GM12878 (cell line): Measurements from ENCODE around the gene PIEZO2. TPM values are rescaled to one million over a fixed set of nuclear protein-coding genes. Genes with fewer than 3 reads are reported as not detected.

Experiments used
- CUX1 ChIP-seq: IDR thresholded peaks from 2 replicates; pipeline ENCODE4 v1.6.1; 2012; ENCODE audit warnings: improper control_type of control experiment, low read depth, low read length; ENCODE audit not compliant: insufficient replicate concordance
- PAX5 ChIP-seq: IDR thresholded peaks from 2 replicates; pipeline ENCODE4 v1.6.1; 2011; ENCODE audit warnings: low read depth, low read length, borderline replicate concordance
- POLR2A ChIP-seq: IDR thresholded peaks from 2 replicates; pipeline ENCODE4 v1.6.1; 2011; ENCODE audit warnings: low read depth, mild to moderate bottlenecking, low read length
- RAD21 ChIP-seq: IDR thresholded peaks from 2 replicates; pipeline ENCODE4 v1.6.1; 2011; ENCODE audit warnings: mild to moderate bottlenecking, low read depth, low read length, moderate library complexity; ENCODE audit not compliant: insufficient read depth
- SMAD5 ChIP-seq: IDR thresholded peaks from 2 replicates; pipeline ENCODE4 v1.6.1; 2016; ENCODE audit warnings: antibody characterized with exemption, low read depth
- STAT1 ChIP-seq: fragments of 450-650 bp; conservative IDR thresholded peaks from 2 replicates; pipeline ENCODE4 v1.6.1; 2014; ENCODE audit warnings: antibody characterized with exemption, mild to moderate bottlenecking
- ZSCAN29 ChIP-seq: fragments of 450-650 bp; IDR thresholded peaks from 2 replicates; pipeline ENCODE4 v1.6.1; 2017; ENCODE audit warnings: mild to moderate bottlenecking, moderate library complexity
- polyA plus RNA-seq, 11 experiments: library from polyadenylated mRNA; depleted of rRNA in 4 of 11; unstranded in 6 of 11; stranded (reverse) in 5 of 11; fragments of >200 nt; fragmentation: Nextera tagmentation in 4 of 11; fragmentation: Illumina TruSeq in 1 of 11; extraction: Ambion mirVana in 4 of 11; extraction: Trizol in 1 of 11; gene quantifications; 1 replicate in 1 of 11; 2 replicates in 10 of 11; pipeline versions ENCODE4 v1.2.1 to v1.2.3, GENCODE V29; 2011 to 2016; ENCODE audit warnings: inconsistent platforms in 2 of 11, missing spikeins in 2 of 11, low read depth in 1 of 11
- total RNA-seq, 4 experiments: library from RNA; depleted of rRNA in 3 of 4; stranded (reverse); fragments of >200 nt in 3 of 4; fragmentation: Illumina TruSeq in 1 of 4; extraction: Trizol in 1 of 4; gene quantifications; 2 replicates each; pipeline versions ENCODE4 v1.2.1 to v1.2.3, GENCODE V29; 2013 to 2021
- TF ChIP-seq, protein P1 (sequence below): fragments of 450-650 bp; IDR thresholded peaks from 2 replicates; pipeline ENCODE4 v1.6.1; 2016; ENCODE audit warnings: mild to moderate bottlenecking, moderate library complexity, borderline replicate concordance

Gene PIEZO2
- total and polyA plus RNA-seq, 10 of the 15 experiments (the other 5 are each of a cell fraction or from before 2014, with no cell fraction given) = 6.7 to 42.3 (median 27.4) TPM

GRCh38 chr18:11002796-11003195 is 146.6 kb downstream of the PIEZO2 start (continued):
- no peak for TF ChIP-seq CUX1
- no peak for TF ChIP-seq STAT1
- no peak for TF ChIP-seq ZSCAN29
- TF ChIP-seq RAD21 = no peak
- TF ChIP-seq SMAD5 = no peak
- TF ChIP-seq POLR2A = no peak
- no peak for TF ChIP-seq PAX5
- TF ChIP-seq, protein P1, sequence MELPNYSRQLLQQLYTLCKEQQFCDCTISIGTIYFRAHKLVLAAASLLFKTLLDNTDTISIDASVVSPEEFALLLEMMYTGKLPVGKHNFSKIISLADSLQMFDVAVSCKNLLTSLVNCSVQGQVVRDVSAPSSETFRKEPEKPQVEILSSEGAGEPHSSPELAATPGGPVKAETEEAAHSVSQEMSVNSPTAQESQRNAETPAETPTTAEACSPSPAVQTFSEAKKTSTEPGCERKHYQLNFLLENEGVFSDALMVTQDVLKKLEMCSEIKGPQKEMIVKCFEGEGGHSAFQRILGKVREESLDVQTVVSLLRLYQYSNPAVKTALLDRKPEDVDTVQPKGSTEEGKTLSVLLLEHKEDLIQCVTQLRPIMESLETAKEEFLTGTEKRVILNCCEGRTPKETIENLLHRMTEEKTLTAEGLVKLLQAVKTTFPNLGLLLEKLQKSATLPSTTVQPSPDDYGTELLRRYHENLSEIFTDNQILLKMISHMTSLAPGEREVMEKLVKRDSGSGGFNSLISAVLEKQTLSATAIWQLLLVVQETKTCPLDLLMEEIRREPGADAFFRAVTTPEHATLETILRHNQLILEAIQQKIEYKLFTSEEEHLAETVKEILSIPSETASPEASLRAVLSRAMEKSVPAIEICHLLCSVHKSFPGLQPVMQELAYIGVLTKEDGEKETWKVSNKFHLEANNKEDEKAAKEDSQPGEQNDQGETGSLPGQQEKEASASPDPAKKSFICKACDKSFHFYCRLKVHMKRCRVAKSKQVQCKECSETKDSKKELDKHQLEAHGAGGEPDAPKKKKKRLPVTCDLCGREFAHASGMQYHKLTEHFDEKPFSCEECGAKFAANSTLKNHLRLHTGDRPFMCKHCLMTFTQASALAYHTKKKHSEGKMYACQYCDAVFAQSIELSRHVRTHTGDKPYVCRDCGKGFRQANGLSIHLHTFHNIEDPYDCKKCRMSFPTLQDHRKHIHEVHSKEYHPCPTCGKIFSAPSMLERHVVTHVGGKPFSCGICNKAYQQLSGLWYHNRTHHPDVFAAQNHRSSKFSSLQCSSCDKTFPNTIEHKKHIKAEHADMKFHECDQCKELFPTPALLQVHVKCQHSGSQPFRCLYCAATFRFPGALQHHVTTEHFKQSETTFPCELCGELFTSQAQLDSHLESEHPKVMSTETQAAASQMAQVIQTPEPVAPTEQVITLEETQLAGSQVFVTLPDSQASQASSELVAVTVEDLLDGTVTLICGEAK = no peak
